ENCODE measurements around the gene RYR3.

Gene RYR3

GRCh38 chr15:33468740-33469139, 158.0 kb downstream of the RYR3 start:
- Histone ChIP-seq H3K4me2 (ENCODE audit: low read depth, low read length, poor library complexity, severe bottlenecking) (no peak overlapping the region), H3K9ac (ENCODE audit: low read length) (no peak overlapping the region), H3K9me2 (replicated peaks; ENCODE audit: insufficient read depth, low read length) (no peaks in the 10 kb centered on the region), H3K27me3 (ENCODE audit: low read length) (no peaks in the 10 kb centered on the region), H3F3A (ENCODE audit: insufficient read depth) (no peaks in the 10 kb centered on the region), H2AFZ (ENCODE audit: low read depth, low read length, severe bottlenecking) (no peak overlapping the region), H4K20me1 (ENCODE audit: low read depth, low read length) (no peaks in the 10 kb centered on the region), H3K36me3 (ENCODE audit: low read length) (no peaks in the 10 kb centered on the region), H3K4me3 (ENCODE audit: insufficient read depth, low read length, poor library complexity, severe bottlenecking) (no peak overlapping the region), H3K9me3 (ENCODE audit: insufficient read depth, low read length) (no peaks in the 10 kb centered on the region), H3K27ac (ENCODE audit: low read depth, low read length) (no peak overlapping the region), H3K79me2 (ENCODE audit: insufficient read depth, low read length) (no peaks in the 10 kb centered on the region)
- no peak for TF ChIP-seq EZH2phosphoT487 (conservative IDR thresholded peaks at IDR 0.05; ENCODE audit: low read length)

- Histone ChIP-seq H3F3A (ENCODE audit: insufficient read depth) (no peaks in the 10 kb centered on the region), H3K4me2 (ENCODE audit: low read depth, low read length, poor library complexity, severe bottlenecking) (no peak overlapping the region), H4K20me1 (ENCODE audit: low read depth, low read length) (no peaks in the 10 kb centered on the region), H3K79me2 (ENCODE audit: insufficient read depth, low read length) (no peaks in the 10 kb centered on the region), H3K4me3 (ENCODE audit: insufficient read depth, low read length, poor library complexity, severe bottlenecking) (no peak overlapping the region), H3K9me3 (ENCODE audit: insufficient read depth, low read length) (no peaks in the 10 kb centered on the region), H3K27ac (ENCODE audit: low read depth, low read length) (no peak overlapping the region), H3K9ac (ENCODE audit: low read length) (no peak overlapping the region), H3K9me2 (replicated peaks; ENCODE audit: insufficient read depth, low read length) (no peaks in the 10 kb centered on the region), H3K36me3 (ENCODE audit: low read length) (no peaks in the 10 kb centered on the region), H2AFZ (ENCODE audit: low read depth, low read length, severe bottlenecking) (no peak overlapping the region), H3K27me3 (ENCODE audit: low read length) (no peaks in the 10 kb centered on the region)
- no peak for TF ChIP-seq CTCF (IDR thresholded peaks at IDR 0.05; ENCODE audit: insufficient read depth, low read length, poor library complexity, severe bottlenecking)
- no peak for TF ChIP-seq EZH2phosphoT487 (conservative IDR thresholded peaks at IDR 0.05; ENCODE audit: low read length)
Measured at GRCh38 chr15:33473005-33473404, 162.2 kb downstream of the RYR3 start.

- Histone ChIP-seq H3K27me3 (ENCODE audit: low read length) (no peaks in the 10 kb centered on the region), H2AFZ (ENCODE audit: low read depth, low read length, severe bottlenecking) (no peak overlapping the region), H3K9ac (ENCODE audit: low read length) (no peak overlapping the region), H4K20me1 (ENCODE audit: low read depth, low read length) (no peaks in the 10 kb centered on the region), H3K79me2 (ENCODE audit: insufficient read depth, low read length) (no peaks in the 10 kb centered on the region), H3K4me3 (ENCODE audit: insufficient read depth, low read length, poor library complexity, severe bottlenecking) (no peak overlapping the region), H3K9me2 (replicated peaks; ENCODE audit: insufficient read depth, low read length) (no peaks in the 10 kb centered on the region; the same call in 1 of the 2 replicates), H3K27ac (ENCODE audit: low read depth, low read length) (no peak overlapping the region), H3K9me3 (ENCODE audit: insufficient read depth, low read length) (no peaks in the 10 kb centered on the region), H3F3A (ENCODE audit: insufficient read depth) (no peaks in the 10 kb centered on the region), H3K36me3 (ENCODE audit: low read length) (no peaks in the 10 kb centered on the region), H3K4me2 (ENCODE audit: low read depth, low read length, poor library complexity, severe bottlenecking) (no peak overlapping the region)
- TF ChIP-seq EZH2phosphoT487 (conservative IDR thresholded peaks at IDR 0.05; ENCODE audit: low read length) (no peak), CTCF (IDR thresholded peaks at IDR 0.05; ENCODE audit: insufficient read depth, low read length, poor library complexity, severe bottlenecking) (no peak)
Measured at GRCh38 chr15:33473714-33474113, 162.9 kb downstream of the RYR3 start.

- no peak overlapping the region for H3K4me2 ChIP-seq (ENCODE audit: low read depth, low read length, poor library complexity, severe bottlenecking)
- H3K79me2 ChIP-seq (ENCODE audit: insufficient read depth, low read length) = no peaks in the 10 kb centered on the region
- H3K36me3 ChIP-seq (ENCODE audit: low read length) = no peaks in the 10 kb centered on the region
- no peak overlapping the region for H3K27ac ChIP-seq (ENCODE audit: low read depth, low read length)
- H3K4me3 ChIP-seq (ENCODE audit: insufficient read depth, low read length, poor library complexity, severe bottlenecking) = no peak overlapping the region
- no peaks in the 10 kb centered on the region; the same call in 1 of the 2 replicates for H3K9me2 ChIP-seq (replicated peaks; ENCODE audit: insufficient read depth, low read length)
- TF ChIP-seq CTCF (IDR thresholded peaks at IDR 0.05; ENCODE audit: insufficient read depth, low read length, poor library complexity, severe bottlenecking) (no peak), EZH2phosphoT487 (conservative IDR thresholded peaks at IDR 0.05; ENCODE audit: low read length) (no peak)
- H3K9ac ChIP-seq (ENCODE audit: low read length) = no peak overlapping the region
- no peaks in the 10 kb centered on the region for H3F3A ChIP-seq (ENCODE audit: insufficient read depth)
- H2AFZ ChIP-seq (ENCODE audit: low read depth, low read length, severe bottlenecking) = no peak overlapping the region
- no peaks in the 10 kb centered on the region for H4K20me1 ChIP-seq (ENCODE audit: low read depth, low read length)
- H3K27me3 ChIP-seq (ENCODE audit: low read length) = no peaks in the 10 kb centered on the region
- H3K9me3 ChIP-seq (ENCODE audit: insufficient read depth, low read length) = no peaks in the 10 kb centered on the region
Measured at GRCh38 chr15:33476076-33476475, 165.3 kb downstream of the RYR3 start.

Measured in SU-DHL-6 (cell line).